ENCODE measurements around the gene ITGA3.

ITGA3 gene

DNA sequence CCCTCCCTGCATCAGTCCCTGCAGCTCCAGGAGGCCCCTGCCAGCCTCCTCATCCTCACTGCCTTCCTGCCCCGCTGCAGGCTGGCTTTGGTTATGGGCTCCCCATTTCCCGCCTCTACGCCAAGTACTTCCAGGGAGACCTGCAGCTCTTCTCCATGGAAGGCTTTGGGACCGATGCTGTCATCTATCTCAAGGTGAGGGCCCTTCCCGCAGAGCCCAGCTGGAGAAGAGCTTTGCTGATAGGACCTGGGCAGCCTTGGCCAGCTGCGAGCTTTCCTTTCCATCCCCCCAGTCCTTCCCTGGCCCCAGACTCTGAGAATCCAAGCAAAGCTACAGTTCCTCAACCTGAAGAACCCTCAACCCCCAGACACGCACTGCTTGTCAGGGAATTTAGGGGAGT is 53.3 kb downstream of the ITGA3 start:
- CTCF ChIA-PET: interaction anchor here (1.1 to 3.7 kb wide), 8 partner anchors 9 to 188 kb away, joined by 3 to 28 read pairs (median 6); partner anchors contain the start of gene PDK2
- POLR2A ChIA-PET: no interaction called here
- DNase-seq (ENCODE audit: low read depth, low spot score): no peak
- no peak overlapping the region for H3K4me3 ChIP-seq (ENCODE audit: low read depth, low read length)
- TF ChIP-seq, protein P1, sequence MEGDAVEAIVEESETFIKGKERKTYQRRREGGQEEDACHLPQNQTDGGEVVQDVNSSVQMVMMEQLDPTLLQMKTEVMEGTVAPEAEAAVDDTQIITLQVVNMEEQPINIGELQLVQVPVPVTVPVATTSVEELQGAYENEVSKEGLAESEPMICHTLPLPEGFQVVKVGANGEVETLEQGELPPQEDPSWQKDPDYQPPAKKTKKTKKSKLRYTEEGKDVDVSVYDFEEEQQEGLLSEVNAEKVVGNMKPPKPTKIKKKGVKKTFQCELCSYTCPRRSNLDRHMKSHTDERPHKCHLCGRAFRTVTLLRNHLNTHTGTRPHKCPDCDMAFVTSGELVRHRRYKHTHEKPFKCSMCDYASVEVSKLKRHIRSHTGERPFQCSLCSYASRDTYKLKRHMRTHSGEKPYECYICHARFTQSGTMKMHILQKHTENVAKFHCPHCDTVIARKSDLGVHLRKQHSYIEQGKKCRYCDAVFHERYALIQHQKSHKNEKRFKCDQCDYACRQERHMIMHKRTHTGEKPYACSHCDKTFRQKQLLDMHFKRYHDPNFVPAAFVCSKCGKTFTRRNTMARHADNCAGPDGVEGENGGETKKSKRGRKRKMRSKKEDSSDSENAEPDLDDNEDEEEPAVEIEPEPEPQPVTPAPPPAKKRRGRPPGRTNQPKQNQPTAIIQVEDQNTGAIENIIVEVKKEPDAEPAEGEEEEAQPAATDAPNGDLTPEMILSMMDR (IDR thresholded peaks at IDR 0.05; ENCODE audit: insufficient read depth, low read length, missing control alignments): no peak

DNA sequence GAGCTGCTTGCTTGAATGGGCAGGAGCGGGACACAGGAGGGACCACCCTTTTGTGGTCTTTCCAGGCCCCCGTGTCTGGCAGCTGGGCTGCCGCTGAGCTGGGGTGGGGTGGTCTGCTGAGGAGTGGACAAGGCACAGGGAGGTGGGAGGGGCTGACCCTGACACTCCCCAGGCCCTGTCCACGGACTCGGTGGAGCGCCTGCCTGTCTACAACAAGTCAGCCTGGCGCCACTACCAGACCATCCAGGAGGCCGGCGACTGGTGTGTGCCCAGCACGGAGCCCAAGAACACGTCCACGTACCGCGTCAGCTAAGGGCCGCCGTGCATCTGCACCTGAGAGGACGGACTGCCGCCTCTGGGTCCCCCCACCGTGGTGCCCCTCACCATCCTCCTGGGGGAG is 53.9 kb downstream of the ITGA3 start:
- CTCF ChIA-PET: interaction anchor here (1.1 to 3.7 kb wide), 4 partner anchors 8 to 31 kb away, joined by 3 to 28 read pairs (median 6); no protein-coding TSS in a partner anchor
- TF ChIP-seq, protein P1 (IDR thresholded peaks at IDR 0.05; ENCODE audit: insufficient read depth, low read length, missing control alignments): no peak
- no peak overlapping the region for H3K4me3 ChIP-seq (ENCODE audit: low read depth, low read length)
- no peak for DNase-seq (ENCODE audit: low read depth, low spot score)
- POLR2A ChIA-PET: no interaction called here

DNA sequence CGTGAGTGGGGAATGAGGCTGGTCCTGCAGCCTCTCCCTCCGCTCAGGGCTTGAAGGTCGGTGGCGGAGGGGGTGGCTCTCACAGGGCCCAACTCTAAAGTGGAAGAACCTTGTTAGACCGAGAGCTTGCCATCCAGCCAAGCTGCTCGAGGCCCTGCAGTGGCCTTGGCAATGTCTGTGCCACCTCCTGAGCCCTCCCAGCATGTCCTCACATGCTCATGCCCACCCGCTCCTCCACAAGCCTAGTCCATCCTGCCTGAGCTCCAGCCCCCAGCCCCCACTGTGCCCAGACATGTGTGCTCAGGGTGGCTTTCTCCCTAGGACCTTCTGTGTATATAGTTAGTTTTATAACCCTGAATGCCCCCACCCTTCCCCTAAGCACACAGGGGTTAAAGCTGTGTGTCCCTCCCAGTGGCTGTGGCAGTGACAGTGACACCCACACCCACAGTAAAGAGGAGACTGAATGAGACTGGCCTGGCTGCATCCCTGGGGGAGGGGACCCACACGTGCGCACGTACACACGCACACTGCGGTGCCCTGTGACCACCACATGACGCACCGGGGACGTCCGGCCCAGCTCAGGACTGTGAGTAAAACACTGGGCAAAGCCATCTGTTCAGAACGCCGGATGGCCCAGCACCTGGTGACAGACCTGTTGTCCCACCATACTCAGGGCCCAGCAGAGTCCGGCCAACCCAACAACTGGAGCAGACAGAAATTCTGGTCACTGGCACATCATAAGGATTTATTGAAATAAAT is 54.9 kb downstream of the ITGA3 start:
- no peak overlapping the region for H3K4me3 ChIP-seq (ENCODE audit: low read depth, low read length)
- CTCF ChIA-PET: interaction anchor here (0.8 to 7.7 kb wide), 9 partner anchors 8 to 186 kb away, joined by 3 to 62 read pairs (median 4); partner anchors contain the start of gene PDK2
- DNase-seq (ENCODE audit: low read depth, low spot score): no peak
- TF ChIP-seq, protein P1 (IDR thresholded peaks at IDR 0.05; ENCODE audit: insufficient read depth, low read length, missing control alignments): no peak
- POLR2A ChIA-PET: interaction anchor here (0.5 kb wide), 1 partner anchor 36 kb away, joined by 4 read pairs; no protein-coding TSS in a partner anchor

DNA sequence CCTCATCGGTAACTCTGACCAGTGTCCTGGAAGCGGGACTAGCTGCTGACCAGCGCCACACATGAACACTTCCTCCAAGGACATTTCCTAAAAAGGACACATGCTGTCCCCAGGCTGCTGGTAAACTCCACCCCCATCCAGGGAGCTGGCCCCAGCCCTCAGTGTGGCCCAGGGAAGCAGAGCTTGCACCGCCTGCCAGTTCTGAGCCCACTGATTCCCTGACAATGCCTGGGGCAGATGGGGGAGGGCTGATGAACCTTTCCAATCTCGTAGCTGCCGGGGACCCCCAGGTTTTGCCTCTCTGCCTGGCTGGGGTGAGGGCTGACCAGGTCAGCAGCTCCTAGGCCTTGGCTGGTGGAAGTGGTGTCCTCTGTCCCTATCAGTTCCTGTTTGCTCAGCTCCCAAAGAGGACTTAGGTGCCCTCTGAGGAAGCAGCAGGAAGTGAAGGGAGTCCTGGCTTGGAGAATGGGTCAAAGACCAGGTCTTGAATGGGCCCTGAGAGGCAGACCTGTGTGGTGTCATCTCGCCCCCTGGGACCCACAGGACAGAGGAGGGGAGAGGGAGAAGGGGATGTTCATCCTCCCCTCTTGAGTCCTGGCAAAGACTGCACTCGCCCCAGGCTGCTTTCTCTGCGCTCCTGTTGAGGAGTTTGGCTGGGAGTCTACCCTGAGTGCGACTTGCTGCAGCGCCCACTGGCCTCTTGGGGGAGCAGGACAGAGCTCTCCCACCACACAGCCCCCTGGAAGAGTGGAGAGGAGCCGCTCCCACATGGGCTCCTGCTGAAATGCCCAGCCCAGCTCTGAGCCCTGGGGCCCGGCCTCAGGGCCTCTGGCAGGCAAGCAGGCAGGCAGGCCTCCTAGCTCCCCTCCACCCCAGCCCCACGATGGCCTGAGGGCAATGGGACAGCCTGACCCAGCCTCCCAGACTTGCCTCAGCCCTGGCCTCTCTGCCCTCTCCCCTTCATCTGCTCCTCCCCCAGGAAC is 56.1 kb downstream of the ITGA3 start:
- ChIA-PET CTCF (interaction anchor here (0.7 to 8.9 kb wide), 16 partner anchors 11 to 244 kb away, joined by 3 to 92 read pairs (median 5); partner anchors contain the start of genes PDK2 and PPP1R9B), POLR2A (no interaction called here)
- TF ChIP-seq, protein P1 (IDR thresholded peaks at IDR 0.05; ENCODE audit: insufficient read depth, low read length, missing control alignments): no peak
- no peak for DNase-seq (ENCODE audit: low read depth, low spot score)
- no peak overlapping the region for H3K4me3 ChIP-seq (ENCODE audit: low read depth, low read length)

DNA sequence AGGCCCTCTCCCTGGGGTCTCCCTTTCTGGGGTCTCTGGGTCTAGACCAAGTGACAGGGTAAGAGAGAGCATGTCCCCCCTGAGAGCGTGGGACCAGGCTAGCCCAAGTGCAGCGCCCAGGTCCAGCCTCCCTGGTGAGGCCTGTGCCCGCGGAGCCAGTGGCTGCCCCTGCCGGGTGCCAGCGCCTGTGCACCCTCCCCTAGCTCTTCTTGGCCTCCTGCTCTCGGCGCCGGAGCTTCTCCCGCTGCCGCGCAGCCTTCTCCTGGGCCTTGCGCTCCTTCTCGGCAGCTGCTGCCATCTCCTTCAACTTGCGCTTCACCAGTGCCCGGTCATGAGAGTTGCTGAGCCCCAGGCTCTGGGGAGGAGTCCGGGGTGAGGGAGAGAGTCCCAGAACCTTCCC is 56.8 kb downstream of the ITGA3 start:
- POLR2A ChIA-PET: no interaction called here

More for the DNA sequence above, 56.8 kb downstream of the ITGA3 start:
- no peak for DNase-seq (ENCODE audit: low read depth, low spot score)
- CTCF ChIA-PET: interaction anchor here (0.8 to 8.9 kb wide), 13 partner anchors 10 to 243 kb away, joined by 3 to 92 read pairs (median 8); partner anchors contain the start of gene PDK2
- TF ChIP-seq, protein P1 (IDR thresholded peaks at IDR 0.05; ENCODE audit: insufficient read depth, low read length, missing control alignments): no peak
- no peak overlapping the region for H3K4me3 ChIP-seq (ENCODE audit: low read depth, low read length)
